Psoas muscle (tissue), 8 donors: Measurements from ENCODE around the gene APEH. TPM values are rescaled to one million over a fixed set of nuclear protein-coding genes. Genes with fewer than 3 reads are reported as not detected.

ENCODE experiments used
- ATAC-seq, 4 donors: fragments of 200-7000 bp; cut with Tn5 transposase; one replicate each; pipeline ENCODE4 v1.9.1; 2020; ENCODE audit warnings: moderate library complexity in 3 of 4, mild to moderate bottlenecking in 2 of 4
- DNase-seq, 2 donors: peaks; one replicate each; pipeline ENCODE4 v3.0.0-alpha.2; 2020
- H3K27ac ChIP-seq: fragments of 200-600 bp; one replicate; pipeline ENCODE4 v1.8.0; 2022
- H3K27me3 ChIP-seq, 3 donors: fragments of 200-600 bp in 1 of 3; one replicate each; pipeline versions ENCODE4 v1.6.1 to v1.8.0; 2013 to 2022; ENCODE audit warnings: low read length in 2 of 3, mild to moderate bottlenecking in 2 of 3, moderate library complexity in 1 of 3; ENCODE audit not compliant: insufficient read depth in 3 of 3
- H3K36me3 ChIP-seq, 2 donors: fragments of 200-600 bp in 1 of 2; one replicate each; pipeline versions ENCODE4 v1.6.1 to v1.8.0; 2013 to 2022; ENCODE audit warnings: low read depth in 1 of 2, mild to moderate bottlenecking in 1 of 2, moderate library complexity in 1 of 2; ENCODE audit not compliant: insufficient read depth in 1 of 2
- H3K4me1 ChIP-seq: fragments of 200-600 bp; one replicate; pipeline ENCODE4 v1.8.0; 2022
- H3K4me3 ChIP-seq: fragments of 200-600 bp; one replicate; pipeline ENCODE4 v1.8.0; 2022; ENCODE audit warnings: mild to moderate bottlenecking
- H3K9me3 ChIP-seq: fragments of 200-600 bp; one replicate; pipeline ENCODE4 v1.8.0; 2022
- CTCF ChIP-seq: fragments of 200-600 bp; IDR thresholded peaks from one replicate; pipeline ENCODE4 v1.8.0; 2022; ENCODE audit warnings: antibody characterized with exemption
- WGBS, 3 donors: extraction: QIAGEN DNeasy Blood & Tissue Kit; methylation state at CpG; one replicate each; pipeline versions ENCODE4 v1.1.6 to v1.1.7; 2013; 5-methylcytosine and 5-hydroxymethylcytosine counted together
- intact Hi-C, 2 donors: fragments of 100-400 bp; cut with DNase I; formaldehyde crosslinking; loops; one replicate each; pipeline versions ENCODE4 v1.11.0 to v1.14.2; 2022
- polyA plus RNA-seq, 3 donors: library from polyadenylated mRNA; stranded (reverse); fragments of 200-250 nt; gene quantifications; one replicate each; pipeline ENCODE4 v1.2.3, GENCODE V29; 2013
- total RNA-seq, 4 donors: library from RNA; stranded (reverse); fragmentation: NEBNext Ultra II Directional in 2 of 4; extraction: Animal tissue kit (Norgen Biotek cat#: 25700) in 2 of 4; gene quantifications; one replicate each; pipeline versions ENCODE4 v1.2.1 to v1.2.4, GENCODE V29; 2021 to 2023
- donor health status: healthy with polysubstance abuse.
- donor health status: DM: no; HTN: no; CAD: no; lungs with moderate emphysema.
- donor health status: Bipolar disorder and iron deficiency.
- donor health status: healthy.
- donor health status: DM: yes; HTN: yes; CAD: no.
- donor health status: DM: no; HTN: no; CAD: no.
- donor health status: DM: no; HTN: no; CAD: no.
- donor health status: DM: yes; HTN: yes; CAD: no.

APEH gene
- total and polyA plus RNA-seq, 7 donors: 70.8 to 189 (median 115) TPM

GRCh38 chr3:49707113-49707480 lies 32.9 kb downstream of the APEH start:
- peaks cover 0 to 85% of the 10 kb centered on the region in 2 donors for H3K36me3 ChIP-seq
- H3K27ac ChIP-seq: no peak overlapping the region
- no peak overlapping the region for H3K4me3 ChIP-seq
- TF ChIP-seq CTCF: no peak
- H3K27me3 ChIP-seq: no peaks in the 10 kb centered on the region
- intact Hi-C loops: no loop called here
- H3K4me1 ChIP-seq: no peaks in the 10 kb centered on the region
- DNase-seq (peak in 1 of 2 donors; percentile 25), ATAC-seq (no peak)
- no peaks in the 10 kb centered on the region for H3K9me3 ChIP-seq
- WGBS, 3 donors: 48 to 65% (median 49%) methylated on average over 4 of the region's 4 CpGs

- no peak for TF ChIP-seq CTCF
- no peaks in the 10 kb centered on the region for H3K27me3 ChIP-seq
- 90 to 96% (median 92%) methylated on average over 8 of the region's 8 CpGs for WGBS, 3 donors
- H3K9me3 ChIP-seq: no peaks in the 10 kb centered on the region
- DNase-seq: no peak
- H3K4me1 ChIP-seq: peaks cover 11% of the 10 kb centered on the region
- H3K27ac ChIP-seq: no peak overlapping the region
- H3K4me3 ChIP-seq: no peak overlapping the region
- H3K36me3 ChIP-seq: peaks cover 0 to 74% of the 10 kb centered on the region in 2 donors
- ATAC-seq: no peak
- intact Hi-C loops: no loop called here
Measured at GRCh38 chr3:49709852-49710251, 35.7 kb downstream of the APEH start.

- Histone ChIP-seq H3K4me1 (peaks cover 13% of the 10 kb centered on the region), H3K36me3 (peaks cover 0 to 68% of the 10 kb centered on the region in 2 donors), H3K27ac (no peak overlapping the region), H3K9me3 (no peaks in the 10 kb centered on the region), H3K27me3 (no peaks in the 10 kb centered on the region), H3K4me3 (no peak overlapping the region)
- ATAC-seq: no peak
- 92 to 98% (median 93%) methylated on average over 5 of the region's 5 CpGs for WGBS, 3 donors
- intact Hi-C loops: no loop called here
- peak; percentile 1 to 28 for DNase-seq
- no peak for TF ChIP-seq CTCF
Measured at GRCh38 chr3:49711489-49711888, 37.3 kb downstream of the APEH start.

- DNase-seq (peak; percentile 6 to 41), ATAC-seq (no peak)
- intact Hi-C loops: no loop called here
- H3K9me3 ChIP-seq: no peaks in the 10 kb centered on the region
- H3K27ac ChIP-seq: no peak overlapping the region
- no peaks in the 10 kb centered on the region for H3K27me3 ChIP-seq
- H3K36me3 ChIP-seq: peaks cover 0 to 68% of the 10 kb centered on the region in 2 donors
- H3K4me1 ChIP-seq: peaks cover 13% of the 10 kb centered on the region
- WGBS, 3 donors: 92 to 93% (median 93%) methylated on average over 11 of the region's 11 CpGs
- no peak overlapping the region for H3K4me3 ChIP-seq
- TF ChIP-seq CTCF: no peak
Measured at GRCh38 chr3:49712166-49712565, 38.0 kb downstream of the APEH start.

GRCh38 chr3:49712631-49713317 lies 38.6 kb downstream of the APEH start:
- WGBS, 3 donors: 52 to 58% (median 54%) methylated on average over 7 of the region's 7 CpGs
- DNase-seq (peak; percentile 3 to 48), ATAC-seq (no peak)
- H3K4me3 ChIP-seq: no peak overlapping the region
- no peaks in the 10 kb centered on the region for H3K27me3 ChIP-seq
- no peak for TF ChIP-seq CTCF
- no peaks in the 10 kb centered on the region for H3K9me3 ChIP-seq
- intact Hi-C loops: no loop called here
- H3K36me3 ChIP-seq: peaks cover 0 to 68% of the 10 kb centered on the region in 2 donors
- H3K27ac ChIP-seq: no peak overlapping the region
- peaks cover 14% of the 10 kb centered on the region for H3K4me1 ChIP-seq
